Endothelial cell of umbilical vein (primary cell): ENCODE data around the gene PARP3. TPM values are rescaled to one million over a fixed set of nuclear protein-coding genes. Genes with fewer than 3 reads are reported as not detected.

ENCODE experiments used
- BruUV-seq: library from RNA; stranded (reverse); fragments of 400-500 nt; replicated peaks from 2 replicates; lab custom pipeline; 2021; lab: Mats Ljungman, UMichigan
- CTCF ChIA-PET: fragments of 300-600, 350-600 bp; sonication (Branson Sonifier 250); formaldehyde crosslinking; loops from one replicate; lab custom pipeline; 2021; ENCODE audit warnings: antibody characterized with exemption, inconsistent platforms; lab: Charles Lee
- POLR2A ChIA-PET: fragments of 300-600, 350-600 bp; sonication (Branson Sonifier 250); formaldehyde crosslinking; loops from one replicate; lab custom pipeline; 2021; ENCODE audit warnings: antibody characterized with exemption, inconsistent platforms; lab: Charles Lee
- DNase-seq: peaks from one replicate; pipeline ENCODE4 v3.0.0-alpha.2; 2011; ENCODE audit warnings: low read depth, low spot score
- FAIRE-seq: peaks from 2 replicates; lab custom pipeline; 2011; peaks lifted over from hg19 to GRCh38; lab: Jason Lieb, UNC
- H2AFZ ChIP-seq: 2 replicates; pipeline ENCODE4 v1.6.0; 2012; ENCODE audit warnings: low read depth, low read length, control low read depth, inconsistent platforms
- H3K27ac ChIP-seq: 2 replicates; pipeline ENCODE4 v1.5.1; 2011; ENCODE audit warnings: low read depth, mild to moderate bottlenecking, control low read depth, low read length, moderate library complexity; ENCODE audit not compliant: insufficient read depth
- H3K27me3 ChIP-seq, 2 experiments: 2 replicates each; pipeline versions ENCODE4 v1.6.0 to v1.6.1; 2011; ENCODE audit warnings: low read length in 2 of 2, mixed read lengths in 1 of 2; ENCODE audit not compliant: control insufficient read depth in 2 of 2, insufficient read depth in 2 of 2
- H3K36me3 ChIP-seq, 2 experiments: 2 replicates in 1 of 2; 3 replicates in 1 of 2; pipeline ENCODE4 v1.5.1; 2011; ENCODE audit warnings: low read length in 2 of 2, mild to moderate bottlenecking in 1 of 2, moderate library complexity in 1 of 2; ENCODE audit not compliant: control insufficient read depth in 2 of 2, insufficient read depth in 2 of 2; ENCODE audit errors: extremely low read depth in 1 of 2
- H3K4me1 ChIP-seq: 3 replicates; pipeline ENCODE4 v1.5.1; 2011; ENCODE audit warnings: mild to moderate bottlenecking, low read length; ENCODE audit not compliant: control insufficient read depth, insufficient read depth; ENCODE audit errors: extremely low read depth
- H3K4me2 ChIP-seq: 2 replicates; pipeline ENCODE4 v1.6.1; 2011; ENCODE audit warnings: low read length, control low read depth, mixed read lengths; ENCODE audit not compliant: insufficient read depth
- H3K4me3 ChIP-seq, 3 experiments: fragments of 200-600 bp in 1 of 3; sonication (generic), shearing (Covaris generic) in 1 of 3; replicated peaks in 1 of 3; 2 replicates each; pipeline ENCODE4 v1.5.1; 2011 to 2016; ENCODE audit warnings: control low read depth in 3 of 3, low read length in 3 of 3, mild to moderate bottlenecking in 2 of 3, inconsistent platforms in 1 of 3, low read depth in 1 of 3, moderate library complexity in 1 of 3; ENCODE audit not compliant: insufficient read depth in 1 of 3
- H3K79me2 ChIP-seq: 2 replicates; pipeline ENCODE4 v1.6.0; 2012; ENCODE audit warnings: low read length, inconsistent platforms; ENCODE audit not compliant: control insufficient read depth, insufficient read depth
- H3K9ac ChIP-seq: replicated peaks from 2 replicates; pipeline ENCODE3; 2011; ENCODE audit warnings: low read length, control low read depth; ENCODE audit not compliant: insufficient read depth; ENCODE audit errors: extremely low read depth
- H3K9me1 ChIP-seq: replicated peaks from 3 replicates; pipeline ENCODE4 v1.6.0; 2011; ENCODE audit warnings: mild to moderate bottlenecking, low read length; ENCODE audit not compliant: control insufficient read depth, insufficient read depth; ENCODE audit errors: extremely low read depth
- H3K9me3 ChIP-seq: replicated peaks from 2 replicates; pipeline ENCODE4 v1.5.1; 2012; ENCODE audit warnings: low read length, inconsistent platforms; ENCODE audit not compliant: control insufficient read depth, insufficient read depth
- H4K20me1 ChIP-seq: replicated peaks from 2 replicates; pipeline ENCODE3; 2011; ENCODE audit warnings: mild to moderate bottlenecking, low read length; ENCODE audit not compliant: control insufficient read depth, insufficient read depth; ENCODE audit errors: extremely low read depth
- CTCF ChIP-seq, 2 donors: IDR thresholded peaks; 1 replicate in 1 of 2; 2 replicates in 1 of 2; pipeline ENCODE4 v1.5.1; 2011; ENCODE audit warnings: low read length in 2 of 2, mild to moderate bottlenecking in 2 of 2, moderate library complexity in 2 of 2, control low read depth in 1 of 2, inconsistent platforms in 1 of 2, low read depth in 1 of 2; ENCODE audit not compliant: insufficient read depth in 1 of 2; ENCODE audit errors: extremely low read depth in 1 of 2
- EZH2 ChIP-seq: IDR thresholded peaks from 2 replicates; pipeline ENCODE4 v1.6.1; 2012; ENCODE audit warnings: borderline replicate concordance, low read depth, mild to moderate bottlenecking, moderate library complexity, low read length, inconsistent platforms; ENCODE audit not compliant: severe bottlenecking
- FOS ChIP-seq: IDR thresholded peaks from 2 replicates; pipeline ENCODE4 v1.6.1; 2011; ENCODE audit warnings: mild to moderate bottlenecking, low read length, moderate library complexity, borderline replicate concordance; ENCODE audit not compliant: insufficient read depth
- GATA2 ChIP-seq: IDR thresholded peaks from 2 replicates; pipeline ENCODE4 v1.7.0; 2011; ENCODE audit warnings: low read depth, mild to moderate bottlenecking, moderate library complexity, mixed read lengths, low read length; ENCODE audit not compliant: insufficient read length, insufficient read depth
- JUN ChIP-seq: IDR thresholded peaks from 2 replicates; pipeline ENCODE4 v1.6.1; 2011; ENCODE audit warnings: borderline replicate concordance, low read depth; ENCODE audit not compliant: insufficient read length, insufficient read depth
- MAX ChIP-seq: IDR thresholded peaks from 2 replicates; pipeline ENCODE4 v1.6.1; 2011; ENCODE audit not compliant: insufficient read depth, insufficient read length
- MYC ChIP-seq: IDR thresholded peaks from one replicate; pipeline ENCODE4 v1.6.1; 2011; ENCODE audit warnings: mild to moderate bottlenecking, low read depth, low read length
- POLR2A ChIP-seq: IDR thresholded peaks from 2 replicates; pipeline ENCODE4 v1.6.1; 2012; ENCODE audit warnings: low read depth, mild to moderate bottlenecking, control low read depth, low read length
- POLR2AphosphoS5 ChIP-seq: IDR thresholded peaks from 2 replicates; pipeline ENCODE4 v1.6.1; 2012; ENCODE audit warnings: low read depth, mild to moderate bottlenecking, control low read depth, low read length, moderate library complexity; ENCODE audit not compliant: insufficient read depth
- dilution Hi-C: fragments of 300-500 bp; cut with MboI; formaldehyde crosslinking; loops from one replicate; pipeline ENCODE4 v1.15.0; 2019; ENCODE audit warnings: low sequenced_read_pairs; ENCODE audit not compliant: extremely low pct_ligation_motif_present
- intact Hi-C: fragments of 100-400 bp; cut with micrococcal nuclease; formaldehyde crosslinking; loops from one replicate; pipeline ENCODE4 v1.10.0; 2022
- polyA plus RNA-seq, 4 experiments: library from polyadenylated mRNA; depleted of rRNA in 3 of 4; stranded (reverse) in 3 of 4; unstranded in 1 of 4; fragments of >200 nt; gene quantifications; 2 replicates each; pipeline versions ENCODE4 v1.2.1 to v1.2.3, GENCODE V29; 2011 to 2012; ENCODE audit warnings: missing spikeins in 1 of 4
- total RNA-seq: library from RNA; stranded (reverse); gene quantifications from 2 replicates; pipeline ENCODE4 v1.2.3, GENCODE V29; 2021

The PARP3 gene
- total and polyA plus RNA-seq, 2 donors (not counting 3 experiments of a cell fraction or from before 2014, with no cell fraction given): 10.0 to 13.8 TPM

GRCh38 chr3:51960386-51960785 lies 18.2 kb downstream of the PARP3 start:
- Histone ChIP-seq H3K27me3 (no peaks in the 10 kb centered on the region), H3K36me3 (peaks cover 0 to 2% of the 10 kb centered on the region in 2 experiments), H4K20me1 (no peaks in the 10 kb centered on the region), H3K9me1 (no peaks in the 10 kb centered on the region), H3K4me3 (no peak overlapping the region), H3K27ac (no peak overlapping the region), H3K4me2 (no peak overlapping the region), H2AFZ (no peak overlapping the region), H3K79me2 (no peaks in the 10 kb centered on the region), H3K4me1 (no peaks in the 10 kb centered on the region), H3K9me3 (no peaks in the 10 kb centered on the region), H3K9ac (no peak overlapping the region)
- BruUV-seq: no TSS peak
- intact Hi-C loops (no loop called here), dilution Hi-C loops (no loop called here)
- no peak for TF ChIP-seq POLR2AphosphoS5
- no peak for TF ChIP-seq EZH2
- TF ChIP-seq MAX: no peak
- TF ChIP-seq POLR2A: no peak
- no peak for TF ChIP-seq GATA2
- no peak for TF ChIP-seq CTCF (IDR thresholded peaks at IDR 0.05; ENCODE audit: extremely low read depth in 1 of 2, insufficient read depth in 1 of 2, low read depth in 1 of 2, low read length in 2 of 2)
- TF ChIP-seq JUN: no peak
- TF ChIP-seq MYC: no peak
- no peak for TF ChIP-seq FOS
- ChIA-PET CTCF (interaction anchor here (4.1 kb wide), 1 partner anchor 13 kb away, joined by 20 read pairs; the partner anchor contains the start of gene ABHD14B), POLR2A (no interaction called here)
- no peak for FAIRE-seq
- DNase-seq: no peak
